Stimulated activated CD8-positive, alpha-beta memory T cell treated with anti-CD3 and anti-CD28 coated beads, Interleukin-15, amount 100 ng/mL, for 1 hour (primary cell): Measurements from ENCODE around the gene DGKZ.
A peak's percentile ranks its signal among the peaks of the same experiment; 100 is the strongest.

Experiments
- DNase-seq: peaks from one replicate; pipeline ENCODE4 v3.0.0-alpha.2; 2020; ENCODE audit warnings: low read depth

Gene DGKZ

DNA sequence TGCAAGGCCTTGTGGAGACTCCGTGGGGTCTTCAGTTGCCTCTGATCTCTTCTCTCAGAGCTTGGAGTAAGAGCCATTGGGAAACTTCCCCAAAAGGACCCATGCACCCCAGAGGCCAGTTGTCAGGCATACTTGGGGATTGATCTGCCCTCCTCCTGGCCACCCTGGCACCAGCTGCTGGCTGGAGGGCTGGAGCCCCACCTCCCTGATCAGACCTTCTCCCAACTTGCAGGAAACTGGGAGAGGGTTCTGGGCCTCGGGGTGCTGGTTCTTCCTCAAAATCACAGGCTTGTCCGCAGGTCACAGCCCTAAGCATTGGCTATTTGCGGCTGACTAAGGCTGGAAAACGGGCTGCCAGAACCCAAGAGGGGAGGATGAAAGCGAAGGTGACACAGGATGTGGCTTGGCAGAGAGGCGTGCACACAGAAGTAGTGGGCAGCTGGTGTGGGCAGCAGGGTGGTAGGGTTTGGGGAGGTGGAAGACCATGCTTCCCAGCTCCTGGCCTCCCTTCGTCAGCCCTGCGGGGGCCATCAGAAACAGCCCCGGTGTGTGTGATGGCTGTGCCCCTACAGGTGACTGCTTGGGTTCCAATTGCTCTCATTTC lies 1.3 kb upstream of the DGKZ start:
- no peak for DNase-seq

DNA sequence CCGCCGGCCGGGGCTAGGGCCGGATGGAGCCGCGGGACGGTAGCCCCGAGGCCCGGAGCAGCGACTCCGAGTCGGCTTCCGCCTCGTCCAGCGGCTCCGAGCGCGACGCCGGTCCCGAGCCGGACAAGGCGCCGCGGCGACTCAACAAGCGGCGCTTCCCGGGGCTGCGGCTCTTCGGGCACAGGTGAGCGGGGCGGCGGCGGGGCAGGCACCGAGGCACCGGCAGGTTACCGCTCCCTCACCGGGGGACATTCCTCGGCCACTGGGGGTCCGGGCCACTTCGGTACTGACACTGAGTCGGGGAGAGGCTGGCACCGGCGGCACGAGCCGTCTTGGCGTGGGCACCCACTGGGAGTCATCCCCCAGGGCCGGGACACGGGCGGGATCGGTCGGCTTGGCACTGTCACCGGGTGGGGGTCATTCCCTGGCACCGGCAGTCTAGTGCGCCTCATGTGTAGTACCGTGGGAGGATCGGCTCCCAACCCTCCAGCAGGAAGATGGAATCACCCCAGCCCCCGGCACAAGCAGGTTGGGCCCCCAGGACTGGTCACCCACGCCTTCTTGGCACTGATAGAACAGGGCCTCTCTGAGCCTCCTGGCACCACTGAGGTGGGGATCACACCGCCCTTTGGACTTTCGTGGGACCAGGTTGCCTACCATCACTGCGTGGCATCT lies 511 bp downstream of the DGKZ start:
- no peak for DNase-seq

DNA sequence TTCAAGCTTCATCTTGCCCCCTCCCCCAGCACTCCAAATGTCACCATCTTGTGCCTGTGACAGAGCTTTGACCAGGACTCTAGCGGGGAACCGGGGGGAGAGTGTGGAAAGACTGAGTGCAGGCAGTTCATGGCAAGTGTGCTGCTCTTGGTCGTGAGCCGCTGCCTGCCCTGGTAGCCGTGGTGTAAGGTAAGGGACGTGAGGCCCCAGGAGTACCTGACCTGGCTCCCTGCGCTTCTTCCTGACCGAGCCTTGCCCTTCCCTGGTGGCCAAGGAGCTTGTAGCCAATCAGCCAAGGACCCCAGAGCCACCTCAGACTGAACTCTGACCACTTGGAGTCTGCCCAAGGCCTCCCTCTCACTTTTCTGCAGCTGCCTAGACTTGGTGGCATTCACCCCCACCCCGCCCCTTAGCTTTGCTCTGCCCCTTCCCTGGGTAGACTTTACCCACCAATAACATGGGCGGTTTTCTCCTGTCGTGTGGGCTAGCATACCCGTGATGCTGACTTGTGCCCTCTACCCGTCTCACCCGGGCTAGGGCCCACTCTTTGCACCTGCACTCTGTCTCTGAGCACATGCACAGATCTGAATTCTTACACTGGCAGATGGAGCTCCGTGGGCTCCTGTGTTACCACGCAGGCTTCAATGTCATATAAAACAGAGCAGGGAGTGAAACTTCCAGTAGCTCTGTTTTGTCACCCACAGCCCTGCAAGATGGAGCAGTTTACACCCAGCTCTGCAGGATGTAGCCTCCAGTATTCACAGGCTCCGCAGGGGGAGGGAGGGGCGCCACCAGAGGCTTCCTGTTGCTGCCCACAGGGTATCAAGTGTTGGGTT lies 1.5 kb downstream of the DGKZ start:
- no peak for DNase-seq

DNA sequence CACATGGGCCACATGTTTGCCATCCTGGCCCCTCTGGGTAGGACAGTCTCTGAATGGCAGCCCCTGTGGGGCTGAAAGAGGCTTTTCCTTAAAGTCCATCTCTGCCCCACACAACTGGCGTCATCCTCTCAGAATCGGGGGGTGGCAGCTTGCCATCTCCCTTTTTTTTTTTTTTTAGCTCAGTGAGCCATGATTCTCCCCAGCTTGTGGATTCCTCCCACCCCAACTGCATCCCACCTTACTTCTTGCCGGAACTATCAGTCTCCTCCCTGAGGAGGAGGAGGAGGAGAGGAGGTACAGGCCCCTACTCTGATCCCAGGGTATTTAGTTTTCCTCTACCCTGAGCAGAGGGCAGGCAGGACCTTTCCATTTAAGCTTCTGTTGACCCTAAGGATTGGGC lies 3.4 kb downstream of the DGKZ start:
- no peak for DNase-seq

DNA sequence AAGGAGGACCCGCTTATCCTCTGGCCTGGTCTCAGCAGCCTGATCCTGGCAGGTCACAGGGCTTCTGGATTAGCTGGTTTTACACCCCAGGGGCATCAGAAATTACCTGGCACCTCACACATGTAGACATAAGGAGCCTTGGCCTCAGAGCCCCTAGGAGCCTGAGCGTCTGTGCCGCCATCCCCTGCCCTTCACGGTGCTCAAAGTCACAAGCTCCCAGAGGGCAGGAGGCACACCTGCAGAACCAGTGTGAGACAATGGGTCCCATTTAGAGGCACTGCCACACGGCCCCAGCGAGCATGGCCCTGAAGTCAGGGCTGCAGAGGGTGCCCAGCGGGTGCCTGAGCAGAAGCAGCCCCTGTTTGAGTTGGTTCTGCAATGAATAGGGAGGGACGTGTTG lies 3.9 kb downstream of the DGKZ start:
- DNase-seq = no peak

DNA sequence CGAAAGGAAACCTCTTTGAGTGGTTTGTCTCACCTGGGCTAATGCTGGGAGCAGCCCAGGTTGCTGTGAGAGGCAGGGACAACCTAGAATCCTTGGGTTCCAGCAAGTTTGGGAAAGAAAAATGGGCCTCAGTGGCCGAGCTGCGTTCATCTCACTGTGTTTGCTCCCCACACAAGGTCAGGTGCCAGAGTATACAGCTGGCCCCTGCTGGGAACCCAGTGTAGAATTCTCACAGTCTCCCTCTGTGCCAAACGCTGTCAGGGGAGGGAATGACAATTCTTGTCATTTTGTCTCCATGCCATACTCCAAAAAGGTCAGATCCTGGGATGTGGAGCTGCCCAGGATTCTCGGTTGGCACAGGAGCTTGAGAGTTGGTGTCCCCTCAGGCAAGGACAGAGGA lies 4.3 kb downstream of the DGKZ start:
- DNase-seq = no peak

DNA sequence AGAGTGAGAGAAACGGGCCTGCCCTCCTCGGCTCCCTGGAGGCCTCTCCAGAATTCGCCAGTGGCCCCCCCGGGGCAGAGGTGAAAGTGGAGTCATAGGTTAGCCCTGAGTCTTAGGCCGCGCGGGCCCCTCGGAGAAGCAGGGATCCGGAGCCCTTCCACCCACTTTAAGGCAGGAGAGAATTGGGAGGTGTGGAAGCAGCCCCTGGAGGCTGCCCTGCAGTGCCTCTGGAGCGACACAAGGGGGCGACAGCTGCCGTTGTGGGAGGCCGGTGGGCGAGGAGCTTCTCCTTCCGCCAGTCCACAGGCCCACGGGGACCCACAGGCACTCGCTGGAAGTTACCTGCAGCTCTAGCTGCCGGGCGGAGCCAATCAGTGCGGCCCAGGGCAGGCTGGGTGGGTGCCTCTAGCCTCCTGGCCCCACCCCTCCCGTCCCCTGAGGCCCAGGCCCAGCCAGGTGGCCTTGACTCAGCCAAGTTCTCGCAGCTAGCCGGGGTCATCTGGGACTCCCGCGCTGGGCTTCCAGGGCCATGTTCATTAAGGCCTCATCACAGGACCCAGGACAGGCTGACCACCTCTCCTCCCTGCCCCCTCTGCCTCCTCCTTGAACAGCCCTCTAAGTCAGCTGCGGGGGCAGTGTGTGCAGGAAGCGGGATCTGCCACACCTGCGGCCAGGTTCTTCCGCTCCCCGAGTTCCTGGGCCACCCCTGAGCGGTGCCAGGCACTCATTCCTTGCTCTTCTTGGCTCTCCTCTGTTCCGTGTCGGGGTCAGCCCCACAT lies 5.0 kb downstream of the DGKZ start:
- DNase-seq = peak; percentile 46

DNA sequence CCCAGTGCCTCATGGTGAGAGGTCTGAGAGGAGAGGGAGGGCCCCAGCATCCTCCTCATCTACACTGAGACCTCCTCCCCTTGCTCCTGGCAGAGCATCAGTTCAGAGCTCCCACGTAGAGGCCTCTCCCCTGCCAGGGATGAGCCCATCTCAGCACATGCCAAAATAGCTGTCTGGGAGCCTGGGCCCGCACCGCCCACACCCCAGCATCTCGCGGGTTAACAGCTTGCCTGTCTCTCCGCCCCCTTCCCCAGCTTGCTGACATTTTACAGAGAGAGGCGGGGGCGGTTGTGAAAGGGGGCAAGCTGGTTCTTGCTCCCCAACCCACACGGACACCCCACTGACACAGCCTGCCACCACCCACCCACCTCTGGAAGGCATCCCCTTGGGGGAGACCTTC lies 6.4 kb downstream of the DGKZ start:
- no peak for DNase-seq

DNA sequence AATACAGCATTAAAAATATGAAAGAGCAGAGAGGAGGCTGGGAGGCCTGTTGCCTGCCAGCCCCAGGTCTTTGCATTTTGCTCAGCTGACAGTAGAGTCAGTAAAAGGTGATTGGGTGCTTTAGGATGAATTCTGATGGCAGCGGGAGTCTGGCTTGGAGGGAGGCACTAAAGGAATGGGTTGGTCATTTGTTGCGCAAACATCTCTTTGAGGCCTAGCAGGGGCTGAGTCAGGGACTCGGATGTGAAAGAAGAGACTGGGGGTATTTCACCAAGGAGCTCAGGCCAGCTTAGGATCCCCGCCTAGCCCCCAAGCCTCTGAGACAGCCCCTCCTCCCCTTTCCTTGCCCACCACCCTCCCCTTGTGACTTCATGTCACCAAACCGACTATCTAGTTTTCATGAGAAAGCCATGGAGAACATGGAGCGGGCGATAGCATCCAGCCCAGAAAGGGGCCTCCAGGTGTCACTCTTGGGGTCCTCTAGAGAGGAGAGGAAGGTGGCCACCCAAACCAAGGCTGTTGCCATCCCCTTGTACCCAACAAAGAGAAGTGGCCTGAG lies 9.7 kb downstream of the DGKZ start:
- no peak for DNase-seq

DNA sequence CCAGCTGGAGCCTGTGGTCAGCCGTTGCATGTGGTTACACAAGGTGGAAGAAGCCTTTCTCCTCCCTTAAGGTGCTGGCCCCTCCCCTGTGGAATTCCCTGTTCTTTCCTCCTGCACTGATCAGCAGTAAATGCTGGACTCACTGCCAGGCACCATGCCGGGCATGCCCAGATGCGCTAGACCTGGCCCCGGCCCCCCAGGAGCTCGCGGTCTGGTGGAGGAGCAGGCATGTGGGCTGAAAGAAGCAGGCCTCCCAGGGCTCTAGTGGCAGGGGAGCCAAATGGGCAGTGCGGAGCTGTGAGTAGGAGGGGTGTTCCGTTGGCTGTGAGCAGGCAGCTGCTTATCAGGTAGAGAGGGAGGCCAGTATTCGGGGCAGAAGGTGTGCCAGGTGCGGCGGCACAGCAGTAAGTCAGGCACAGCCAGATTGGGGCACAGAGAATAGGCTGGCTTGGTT lies 10.2 kb downstream of the DGKZ start:
- DNase-seq = no peak

DNA sequence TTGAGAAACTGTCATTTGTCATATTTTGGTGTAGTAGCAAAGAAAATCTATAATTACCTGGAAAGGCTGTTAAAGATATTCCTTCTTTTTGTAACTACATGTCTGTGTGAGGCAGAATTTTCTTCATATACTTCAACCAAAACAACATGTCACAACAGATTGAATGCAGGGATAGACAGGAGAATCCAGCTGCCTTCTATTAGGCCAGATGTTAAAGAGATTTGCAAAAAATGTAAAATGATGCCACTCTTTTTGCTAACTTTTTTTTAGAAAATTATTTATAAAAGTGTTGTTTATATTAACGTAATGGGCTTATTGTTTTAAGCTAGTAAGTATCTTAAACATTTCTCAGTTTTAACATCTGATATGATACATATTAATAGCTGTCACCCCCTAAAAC lies 12.7 kb downstream of the DGKZ start:
- DNase-seq = no peak

DNA sequence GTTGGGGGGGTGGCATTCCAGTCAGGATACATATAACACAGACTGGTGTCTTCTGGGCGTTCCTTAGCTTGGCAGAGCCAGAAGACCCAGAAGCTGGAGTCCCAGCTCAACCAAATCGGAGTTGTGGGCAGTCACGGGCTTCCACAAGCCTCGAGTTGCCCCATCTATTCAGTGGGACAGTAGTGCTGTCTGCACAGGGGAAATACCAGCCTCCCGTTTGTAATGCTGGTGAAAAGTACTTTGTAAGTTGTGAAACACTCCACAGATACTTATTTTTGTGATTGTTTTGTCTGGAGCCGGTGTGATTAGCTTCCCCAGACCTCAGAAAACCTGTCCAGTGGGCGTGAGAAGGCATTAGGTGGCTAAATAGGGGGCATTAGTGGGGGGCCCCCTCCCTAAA lies 13.6 kb downstream of the DGKZ start:
- DNase-seq = no peak

DNA sequence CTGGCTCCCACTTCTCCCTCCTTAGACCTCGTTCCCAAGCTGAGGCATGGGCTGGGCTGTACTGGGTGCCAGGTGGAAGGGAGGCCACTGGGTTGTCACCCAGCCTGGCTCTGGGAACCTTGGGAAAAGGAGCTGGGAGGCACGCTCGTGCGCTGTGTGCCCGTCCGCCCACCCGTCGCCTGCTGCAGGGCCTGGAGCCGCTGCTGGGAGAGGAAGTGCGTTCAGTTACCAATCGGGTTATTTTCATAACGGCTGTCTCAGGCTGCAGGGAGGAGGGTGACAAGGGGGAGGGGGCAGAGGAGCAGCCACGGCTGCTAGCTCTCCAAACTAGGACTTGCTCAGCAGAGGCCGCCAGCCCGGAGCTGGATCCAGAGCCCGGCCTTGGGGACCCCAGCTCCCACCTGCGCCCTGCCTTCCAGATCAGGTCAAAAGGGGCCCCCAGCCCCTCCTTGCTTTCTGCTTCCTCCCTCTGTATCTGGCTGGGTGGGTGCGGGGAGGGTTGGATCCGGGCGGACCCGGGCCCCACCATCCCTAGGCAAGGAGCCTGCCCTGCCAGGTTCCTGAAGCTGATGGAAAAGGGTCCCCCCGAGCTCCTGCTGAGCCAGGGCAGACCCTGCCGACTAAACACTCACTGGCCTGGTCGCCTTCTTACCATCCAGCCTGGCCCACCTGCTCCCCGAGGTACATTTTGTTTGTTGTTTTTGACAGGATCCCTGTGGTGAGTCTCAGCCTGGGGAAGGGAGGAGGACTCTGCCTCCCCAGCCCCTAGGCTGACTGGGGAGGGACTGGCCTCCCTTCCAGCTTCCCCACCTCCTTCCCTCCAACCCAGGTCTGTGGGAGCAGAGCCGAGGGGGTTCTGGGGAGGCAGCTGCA lies 14.3 kb downstream of the DGKZ start:
- no peak for DNase-seq

DNA sequence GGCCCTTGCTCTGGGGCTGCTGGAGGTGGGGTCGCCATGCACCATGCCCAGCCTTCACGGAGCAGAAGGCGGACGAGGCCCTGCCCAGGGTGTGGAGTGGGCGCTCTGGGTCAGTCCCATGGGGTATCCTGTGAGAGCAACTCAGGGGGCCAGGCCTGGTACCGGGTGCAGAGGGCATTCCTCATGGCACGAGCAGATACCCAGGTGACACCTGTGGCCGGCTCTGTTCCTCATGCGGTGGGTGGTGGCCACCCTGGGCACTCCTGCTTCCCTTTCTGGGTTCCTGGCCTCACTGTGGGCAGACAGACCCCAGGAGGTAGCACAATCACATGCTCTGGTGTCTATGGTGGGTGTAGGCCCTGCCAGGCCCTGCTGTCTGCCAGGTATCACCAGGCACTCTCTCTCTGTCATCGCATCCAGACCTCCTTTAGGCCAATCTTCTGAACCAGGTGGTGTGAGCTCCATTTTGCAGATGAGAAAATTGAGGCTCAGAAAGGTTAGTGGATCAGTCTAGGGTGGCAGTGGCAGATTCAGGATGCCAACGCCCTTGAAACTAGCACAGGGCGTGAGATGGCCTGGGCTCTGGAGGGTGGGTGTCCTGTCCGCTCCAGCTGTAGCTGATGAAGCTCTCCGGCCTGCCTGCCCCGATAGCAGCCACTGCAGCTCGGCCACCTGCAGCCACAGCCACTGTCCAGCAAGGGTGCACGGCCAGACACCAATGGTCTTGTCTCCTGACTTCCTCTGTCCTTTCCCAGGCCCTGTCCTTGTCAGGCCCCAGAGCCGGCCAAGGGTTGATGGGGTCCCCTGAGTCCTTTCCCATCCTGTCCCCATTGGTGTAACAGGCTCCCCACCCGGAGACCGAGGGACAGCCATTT lies 15.1 kb downstream of the DGKZ start:
- no peak for DNase-seq

DNA sequence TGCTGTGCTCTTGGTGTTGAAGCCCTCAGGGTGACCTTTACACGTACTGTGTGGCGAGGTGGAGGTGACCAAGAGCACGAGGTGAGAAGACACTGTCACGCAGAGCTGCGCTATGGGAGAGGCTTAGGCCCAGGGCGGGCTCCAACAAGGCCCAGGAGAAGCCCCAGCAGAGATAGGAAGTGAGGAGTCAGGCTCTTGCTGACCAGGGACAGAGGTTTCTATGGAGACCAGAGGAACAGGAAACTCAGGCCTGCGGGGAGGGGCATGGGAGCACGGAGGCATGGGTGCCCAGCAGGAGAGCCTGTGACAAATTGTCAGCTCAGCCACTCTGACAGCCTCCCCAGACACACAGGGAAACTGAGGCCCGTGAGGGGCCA lies 15.8 kb downstream of the DGKZ start:
- DNase-seq = no peak

DNA sequence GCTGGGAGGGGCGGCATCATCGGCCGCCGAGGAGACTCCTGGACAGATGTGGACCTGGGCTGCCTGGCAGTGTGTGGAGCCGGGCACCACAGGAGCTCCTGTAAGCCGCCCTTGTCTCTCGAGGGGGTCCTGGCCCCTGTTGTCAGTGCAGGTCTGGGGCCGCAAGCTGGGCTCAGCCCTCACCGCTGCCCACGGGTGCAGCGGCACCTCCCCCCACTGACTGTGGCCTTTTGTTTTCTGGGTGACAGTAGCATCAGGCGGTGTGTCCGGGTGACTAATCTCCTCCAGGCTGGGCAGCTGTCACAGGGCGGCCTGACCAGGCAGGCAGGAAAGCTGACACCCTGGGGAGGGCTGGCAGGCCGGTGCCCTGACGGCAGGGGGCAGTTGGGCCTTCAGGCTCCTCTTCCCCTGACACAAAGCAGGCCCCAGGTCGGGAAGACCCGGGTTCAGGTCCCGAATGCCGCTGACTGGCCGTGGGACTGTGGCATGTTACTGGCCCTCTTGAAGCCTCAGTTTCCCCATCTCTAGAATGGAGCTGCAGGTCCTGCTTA lies 16.3 kb downstream of the DGKZ start:
- DNase-seq = no peak

DNA sequence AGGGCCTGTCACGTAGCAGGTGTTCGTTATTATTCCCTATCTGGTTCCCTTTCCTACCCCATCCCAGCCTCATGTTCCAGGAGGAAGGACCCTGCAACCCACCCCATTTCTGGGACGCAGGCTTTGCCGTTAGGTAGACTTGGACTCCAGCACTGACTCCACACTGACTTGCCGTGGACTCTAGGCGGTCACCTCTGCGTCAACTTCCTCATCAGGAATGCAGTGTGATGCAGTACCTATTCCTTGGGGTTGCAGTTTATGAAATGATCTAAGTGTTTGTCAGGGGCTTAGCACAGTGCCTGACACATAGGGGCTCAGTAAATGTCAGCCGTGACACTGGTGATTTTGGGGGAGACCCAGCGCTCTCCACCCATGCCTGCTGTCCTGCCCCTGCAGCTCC lies 16.8 kb downstream of the DGKZ start:
- no peak for DNase-seq

DNA sequence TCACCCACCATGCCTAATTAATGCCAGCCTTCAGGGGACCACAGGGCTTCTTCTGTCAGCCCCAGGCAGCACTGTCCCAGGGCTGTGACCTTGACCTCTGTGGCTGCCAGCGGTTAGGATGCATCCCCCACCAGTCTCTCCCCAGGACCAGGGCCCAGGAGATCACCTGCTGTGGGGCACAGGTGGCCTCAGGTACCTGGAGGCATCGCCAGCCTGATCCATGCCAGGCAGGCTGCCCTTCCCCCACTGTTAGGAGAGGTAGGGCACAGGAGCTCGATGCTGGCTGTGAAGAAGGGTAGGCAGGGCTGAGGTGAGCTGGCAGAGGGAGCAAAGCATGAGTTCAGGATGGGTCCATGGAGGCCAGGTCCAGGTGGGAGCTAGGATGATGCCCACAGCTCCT lies 17.5 kb downstream of the DGKZ start:
- DNase-seq = no peak

DNA sequence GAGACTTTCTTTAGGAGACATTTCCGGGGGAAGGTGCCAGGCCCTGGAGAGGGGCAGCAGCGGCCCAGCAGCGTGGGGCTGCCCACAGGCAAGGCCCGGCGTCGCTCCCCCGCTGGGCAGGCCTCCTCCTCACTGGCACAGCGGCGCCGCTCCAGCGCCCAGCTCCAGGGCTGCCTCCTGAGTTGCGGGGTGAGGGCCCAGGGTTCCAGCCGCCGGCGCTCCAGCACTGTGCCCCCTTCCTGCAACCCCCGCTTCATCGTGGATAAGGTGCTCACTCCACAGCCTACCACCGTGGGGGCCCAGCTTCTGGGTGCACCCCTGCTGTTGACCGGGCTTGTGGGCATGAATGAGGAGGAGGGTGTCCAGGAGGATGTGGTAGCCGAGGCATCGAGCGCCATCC lies 19.0 kb downstream of the DGKZ start:
- DNase-seq = no peak

DNA sequence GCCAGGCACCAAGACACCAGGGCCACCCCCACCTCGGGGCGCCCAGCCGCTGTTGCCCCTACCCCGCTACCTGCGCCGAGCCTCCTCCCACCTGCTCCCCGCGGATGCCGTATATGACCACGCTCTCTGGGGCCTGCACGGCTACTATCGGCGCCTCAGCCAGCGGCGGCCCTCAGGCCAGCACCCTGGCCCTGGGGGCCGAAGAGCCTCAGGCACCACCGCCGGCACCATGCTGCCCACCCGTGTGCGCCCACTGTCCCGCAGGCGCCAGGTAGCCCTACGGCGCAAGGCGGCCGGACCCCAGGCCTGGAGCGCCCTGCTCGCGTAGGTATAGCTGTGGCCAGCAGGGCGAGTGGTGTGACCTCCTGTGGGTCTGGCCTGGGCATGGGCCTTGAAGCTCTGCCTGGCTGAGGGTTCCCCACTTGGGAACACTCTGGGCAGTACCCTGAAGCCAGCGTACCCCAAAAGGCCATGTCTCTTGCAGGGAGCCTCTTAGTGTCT lies 19.4 kb downstream of the DGKZ start:
- DNase-seq = no peak
